LNCAP (cell line): ENCODE data around the gene FOXA1.

Experiments
- TF ChIP-seq, protein P1 (sequence below): fragments of 450-650 bp; IDR thresholded peaks from 2 replicates; pipeline ENCODE4 v1.5.1; 2017; ENCODE audit warnings: mild to moderate bottlenecking

The FOXA1 gene

DNA sequence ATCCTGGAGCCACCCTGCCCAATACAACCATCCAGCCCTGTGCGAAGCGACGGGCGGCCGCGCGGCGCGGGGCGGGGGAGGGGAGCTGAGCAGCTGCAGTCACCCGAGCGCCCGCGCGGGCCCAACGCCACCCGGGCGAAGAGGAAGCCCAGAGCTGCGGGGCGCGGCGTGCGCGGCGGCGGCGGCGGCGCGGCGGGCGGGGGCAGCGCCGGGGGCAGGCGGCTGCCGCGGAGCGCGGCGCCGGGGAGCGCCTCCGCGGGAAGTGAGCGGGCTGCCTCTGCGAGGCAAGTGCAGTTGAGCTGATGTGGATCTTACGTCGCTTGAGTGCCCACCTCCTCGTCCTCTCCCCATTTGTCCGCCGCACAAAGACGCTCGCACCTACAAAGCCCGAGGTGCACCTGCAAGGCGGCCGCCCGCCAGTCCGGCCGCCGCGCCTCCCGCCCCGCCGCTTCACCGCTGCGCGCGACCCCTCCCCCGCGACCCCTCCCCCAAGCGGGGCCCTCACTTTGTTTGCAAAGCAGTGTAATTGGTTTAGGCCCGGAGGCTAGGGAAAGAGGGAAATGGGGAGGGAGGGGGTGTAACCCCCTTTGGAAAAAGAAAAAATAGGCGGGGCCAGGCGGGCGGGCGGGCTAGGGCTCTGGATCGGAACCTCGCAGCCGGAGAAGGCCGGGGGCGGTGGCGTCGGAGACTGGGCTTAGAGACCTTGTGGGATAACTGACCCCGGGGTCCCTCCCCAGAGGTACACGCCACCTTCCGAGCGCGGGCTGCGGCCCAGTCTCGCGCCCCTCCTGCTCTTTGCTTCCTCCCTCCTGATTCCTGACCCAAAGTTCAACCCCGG, at the start of gene FOXA1, which contains the start of gene TTC6:
Gene FOXA1 (minus strand): TSS at position 279 of the 838 bp plus-strand sequence. CDS start 277 bp downstream, at position 2.
Gene TTC6 (plus strand): TSS at position 659 of the 838 bp plus-strand sequence. CDS start 26,436 bp downstream, outside the sequence.
- TF ChIP-seq, protein P1, sequence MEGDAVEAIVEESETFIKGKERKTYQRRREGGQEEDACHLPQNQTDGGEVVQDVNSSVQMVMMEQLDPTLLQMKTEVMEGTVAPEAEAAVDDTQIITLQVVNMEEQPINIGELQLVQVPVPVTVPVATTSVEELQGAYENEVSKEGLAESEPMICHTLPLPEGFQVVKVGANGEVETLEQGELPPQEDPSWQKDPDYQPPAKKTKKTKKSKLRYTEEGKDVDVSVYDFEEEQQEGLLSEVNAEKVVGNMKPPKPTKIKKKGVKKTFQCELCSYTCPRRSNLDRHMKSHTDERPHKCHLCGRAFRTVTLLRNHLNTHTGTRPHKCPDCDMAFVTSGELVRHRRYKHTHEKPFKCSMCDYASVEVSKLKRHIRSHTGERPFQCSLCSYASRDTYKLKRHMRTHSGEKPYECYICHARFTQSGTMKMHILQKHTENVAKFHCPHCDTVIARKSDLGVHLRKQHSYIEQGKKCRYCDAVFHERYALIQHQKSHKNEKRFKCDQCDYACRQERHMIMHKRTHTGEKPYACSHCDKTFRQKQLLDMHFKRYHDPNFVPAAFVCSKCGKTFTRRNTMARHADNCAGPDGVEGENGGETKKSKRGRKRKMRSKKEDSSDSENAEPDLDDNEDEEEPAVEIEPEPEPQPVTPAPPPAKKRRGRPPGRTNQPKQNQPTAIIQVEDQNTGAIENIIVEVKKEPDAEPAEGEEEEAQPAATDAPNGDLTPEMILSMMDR, result no peak

DNA sequence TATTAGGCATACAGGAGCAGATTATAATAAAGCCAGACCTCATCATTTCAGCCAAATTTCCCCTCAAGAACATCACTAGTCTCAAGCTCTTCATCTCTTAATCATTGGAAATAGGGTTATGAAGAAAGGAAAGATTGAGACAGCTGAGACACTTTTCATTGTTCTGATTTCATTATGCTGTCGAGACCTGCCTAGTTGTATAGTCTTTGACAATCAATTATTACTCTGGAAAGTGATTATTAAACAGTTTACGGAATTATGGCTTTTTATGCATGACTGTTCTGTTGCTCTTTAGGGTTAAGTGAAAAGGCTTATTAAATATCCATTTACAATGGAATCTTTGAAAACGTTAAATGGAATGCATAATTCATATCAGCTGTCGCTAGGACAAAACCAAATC, 48.7 kb upstream of the FOXA1 start:
- TF ChIP-seq, protein P1, result no peak

DNA sequence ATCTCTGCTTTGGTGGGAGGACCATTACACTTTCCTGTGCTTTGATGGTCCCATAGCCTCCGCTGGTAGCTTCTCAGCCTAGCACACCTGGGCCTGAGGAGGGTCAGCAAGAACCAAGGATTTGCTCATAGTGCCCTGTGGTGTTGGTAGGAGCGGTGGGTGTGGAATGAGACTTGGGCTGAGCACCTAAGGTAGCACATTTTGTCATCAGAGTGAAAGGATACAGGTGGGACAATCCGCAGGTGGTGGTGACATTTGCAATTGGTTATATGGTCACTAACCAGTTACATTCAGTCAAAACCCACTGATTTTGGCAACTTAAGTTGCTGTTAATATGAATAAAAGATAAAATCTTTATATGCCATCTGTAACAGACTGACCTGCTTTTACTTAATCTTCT, 47.1 kb upstream of the FOXA1 start:
- TF ChIP-seq, protein P1, result no peak

DNA sequence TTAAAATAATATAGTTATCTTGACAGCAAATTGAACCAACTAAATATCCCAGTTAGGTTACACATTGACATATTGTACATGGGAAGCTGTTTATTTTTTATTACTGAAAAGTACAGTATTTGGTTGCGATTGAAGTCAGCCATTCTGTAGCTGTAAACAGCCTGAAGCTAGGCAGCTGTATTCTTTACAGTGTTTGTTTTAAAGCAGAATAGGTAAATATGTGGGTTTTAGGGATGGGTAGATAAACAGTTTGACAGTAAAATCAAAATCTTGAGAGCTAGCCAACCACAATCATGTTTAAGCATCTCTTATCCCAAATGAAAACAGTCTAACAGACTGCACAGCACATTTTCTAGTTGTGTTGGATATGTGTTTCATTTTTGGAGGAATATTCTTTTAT, 46.1 kb upstream of the FOXA1 start:
- TF ChIP-seq, protein P1, result no peak

DNA sequence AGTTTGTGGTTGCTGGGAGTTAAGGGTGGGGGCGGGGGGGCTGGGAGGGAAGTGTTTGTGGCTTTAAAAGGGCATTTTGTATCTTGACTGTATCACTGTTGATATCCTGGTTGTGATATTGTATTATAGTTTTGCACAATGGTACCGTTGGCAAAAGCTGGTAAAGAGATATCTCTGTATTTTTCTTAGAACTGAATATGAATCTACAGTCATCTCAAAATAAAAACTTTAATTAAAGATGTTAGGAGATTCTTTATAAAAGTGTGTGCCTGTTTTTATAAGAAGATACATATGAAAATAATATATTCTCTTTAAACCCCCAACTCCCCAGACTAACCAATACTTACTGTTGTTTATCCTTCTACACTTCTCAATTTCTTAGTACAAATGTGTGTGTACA, 43.5 kb upstream of the FOXA1 start:
- TF ChIP-seq, protein P1, result no peak

DNA sequence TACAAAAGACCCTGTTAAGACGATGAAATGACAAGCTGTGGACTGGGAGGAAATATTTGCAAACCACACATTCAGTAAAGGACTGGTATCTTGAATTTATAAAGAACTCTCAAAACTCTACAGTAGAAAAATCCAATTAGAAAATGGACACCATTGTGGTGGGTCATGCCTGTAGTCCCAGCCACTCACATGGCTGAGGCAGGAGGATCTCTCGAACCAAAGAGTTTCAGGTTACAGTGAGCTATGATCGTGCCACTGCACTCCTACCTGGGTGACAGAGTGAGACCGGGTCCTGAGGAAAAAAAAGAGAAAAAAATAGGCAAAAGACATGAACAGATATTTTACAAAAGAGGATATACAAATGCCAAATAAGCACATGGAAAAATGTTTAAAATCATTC, 42.3 kb upstream of the FOXA1 start:
- TF ChIP-seq, protein P1, result no peak

DNA sequence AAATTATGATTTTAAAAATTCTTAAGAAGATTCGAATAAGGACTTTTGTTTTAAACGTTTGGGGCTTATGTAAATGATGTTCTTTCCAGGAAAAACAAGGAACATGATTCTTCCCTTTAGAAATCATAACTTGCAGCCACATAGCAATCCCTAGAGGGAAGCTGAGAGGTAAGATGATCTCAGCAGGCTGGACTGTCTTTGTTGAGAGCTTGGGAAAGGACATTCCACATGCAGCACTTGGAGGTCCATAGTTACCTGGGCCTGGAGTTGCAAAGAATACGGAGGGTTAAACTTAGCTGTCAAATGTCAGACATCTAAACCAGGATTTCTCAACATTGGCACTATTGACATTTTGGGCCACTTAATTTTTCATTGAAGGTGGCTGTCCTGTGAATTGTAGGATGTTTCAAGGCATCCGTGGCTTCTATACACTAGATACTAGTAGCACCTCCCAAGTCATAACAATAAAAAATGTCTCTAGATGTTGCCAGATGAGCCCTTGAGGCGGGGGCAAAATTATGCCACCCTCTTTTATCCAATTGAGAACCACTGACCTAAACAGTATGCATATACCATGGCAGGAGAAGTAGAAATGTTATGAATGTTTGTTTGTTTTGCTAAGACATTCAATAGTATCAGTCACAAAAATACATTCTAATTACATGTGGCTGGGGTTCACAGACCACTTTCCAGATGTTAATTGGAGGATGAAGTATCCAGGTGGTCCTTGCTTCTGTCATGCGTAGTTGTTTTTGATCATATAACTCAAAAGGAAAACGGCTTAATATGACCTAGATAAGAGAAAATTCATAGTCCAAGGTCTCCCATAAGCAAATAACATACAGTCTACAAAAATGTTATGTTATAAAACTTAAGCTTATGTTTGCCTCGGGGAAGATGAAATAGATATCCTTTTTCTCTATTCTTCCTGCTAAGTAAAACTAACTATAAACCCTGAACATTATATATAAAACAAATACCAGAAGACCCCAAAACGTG, 30.8 kb upstream of the FOXA1 start:
- TF ChIP-seq, protein P1, result no peak
